H1 (cell line): ENCODE results near the gene METTL14. TPM values are rescaled to one million over a fixed set of nuclear protein-coding genes. Genes with fewer than 3 reads are reported as not detected.

Source experiments
- CTCF ChIA-PET: fragments of 300-600 bp; sonication (Branson Sonifier 250); formaldehyde crosslinking; loops from one replicate; lab custom pipeline; 2021; ENCODE audit not compliant: partially characterized antibody; lab: Charles Lee
- POLR2A ChIA-PET: fragments of 300-600 bp; sonication (Branson Sonifier 250); formaldehyde crosslinking; loops from one replicate; lab custom pipeline; 2021; ENCODE audit warnings: inconsistent platforms; ENCODE audit not compliant: partially characterized antibody; lab: Charles Lee
- DNase-seq, 2 experiments: peaks; one replicate each; pipeline versions ENCODE4 v3.0.0 to v3.0.0-alpha.2; 2010 to 2022; ENCODE audit warnings: low spot score in 2 of 2, low read depth in 1 of 2, mixed read lengths in 1 of 2
- FAIRE-seq: peaks from 2 replicates; lab custom pipeline; 2011; peaks lifted over from hg19 to GRCh38; lab: Jason Lieb, UNC
- H2AFZ ChIP-seq: 2 replicates; pipeline ENCODE4 v1.8.1; 2012; ENCODE audit warnings: low read length, inconsistent platforms
- H2AK5ac ChIP-seq: 2 replicates; pipeline ENCODE4 v1.6.1; 2013; ENCODE audit warnings: low read depth, low read length
- H2BK120ac ChIP-seq: replicated peaks from 2 replicates; pipeline ENCODE3; 2013; ENCODE audit warnings: low read depth, low read length, inconsistent platforms
- H2BK12ac ChIP-seq: 2 replicates; pipeline ENCODE4 v1.6.1; 2013; ENCODE audit warnings: low read depth, low read length
- H2BK15ac ChIP-seq: 2 replicates; pipeline ENCODE4 v1.6.1; 2013; ENCODE audit warnings: low read length
- H2BK20ac ChIP-seq: 2 replicates; pipeline ENCODE4 v1.6.1; 2013; ENCODE audit warnings: low read length
- H2BK5ac ChIP-seq: 2 replicates; pipeline ENCODE4 v1.6.1; 2013; ENCODE audit warnings: low read depth, low read length
- H3K14ac ChIP-seq: 2 replicates; pipeline ENCODE4 v1.6.1; 2013; ENCODE audit warnings: inconsistent platforms; ENCODE audit not compliant: insufficient read length
- H3K18ac ChIP-seq: 2 replicates; pipeline ENCODE4 v1.6.1; 2013; ENCODE audit warnings: low read length; ENCODE audit errors: extremely low read depth
- H3K23ac ChIP-seq: 2 replicates; pipeline ENCODE4 v1.6.1; 2013; ENCODE audit warnings: inconsistent platforms; ENCODE audit not compliant: insufficient read length
- H3K23me2 ChIP-seq: 2 replicates; pipeline ENCODE4 v1.6.1; 2013; ENCODE audit warnings: low read depth, low read length
- H3K27ac ChIP-seq: 2 replicates; pipeline ENCODE4 v1.6.1; 2011; ENCODE audit warnings: low read depth, low read length, inconsistent platforms
- H3K27me3 ChIP-seq, 4 experiments: replicated peaks in 1 of 4; 1 replicate in 1 of 4; 2 replicates in 3 of 4; pipeline versions ENCODE4 v1.6.1 to v1.8.1; 2011 to 2013; ENCODE audit warnings: low read length in 3 of 4, mild to moderate bottlenecking in 3 of 4, inconsistent platforms in 2 of 4, mixed read lengths in 2 of 4, moderate library complexity in 1 of 4; ENCODE audit not compliant: control insufficient read depth in 3 of 4, insufficient read depth in 3 of 4; ENCODE audit errors: extremely low read depth in 1 of 4
- H3K36me3 ChIP-seq, 4 experiments: 2 replicates each; pipeline versions ENCODE4 v1.6.1 to v1.8.1; 2011 to 2013; ENCODE audit warnings: mild to moderate bottlenecking in 4 of 4, low read length in 3 of 4, moderate library complexity in 2 of 4, control low read depth in 1 of 4, inconsistent platforms in 1 of 4; ENCODE audit not compliant: insufficient read depth in 4 of 4, control insufficient read depth in 2 of 4
- H3K4ac ChIP-seq: replicated peaks from 2 replicates; pipeline ENCODE3; 2013; ENCODE audit warnings: low read length, low read depth, mixed read lengths, inconsistent platforms; ENCODE audit not compliant: insufficient read length
- H3K4me1 ChIP-seq, 4 experiments: replicated peaks in 1 of 4; 1 replicate in 1 of 4; 2 replicates in 3 of 4; pipeline versions ENCODE4 v1.6.1 to v1.8.1; 2011 to 2013; ENCODE audit warnings: low read length in 3 of 4, inconsistent platforms in 2 of 4, mixed read lengths in 1 of 4; ENCODE audit not compliant: insufficient read depth in 4 of 4, control insufficient read depth in 3 of 4
- H3K4me2 ChIP-seq, 2 experiments: 2 replicates each; pipeline versions ENCODE4 v1.6.1 to v1.8.1; 2011 to 2013; ENCODE audit warnings: low read depth in 2 of 2, low read length in 2 of 2, control low read depth in 1 of 2, inconsistent platforms in 1 of 2, mild to moderate bottlenecking in 1 of 2; ENCODE audit not compliant: insufficient read depth in 1 of 2
- H3K4me3 ChIP-seq, 4 experiments: fragments of 200-600, 300-600 bp in 1 of 4; sonication (generic), shearing (Covaris generic), sonication (Bioruptor Twin) in 1 of 4; 2 replicates each; pipeline versions ENCODE4 v1.5.1 to v1.8.1; 2011 to 2016; ENCODE audit warnings: low read length in 4 of 4, low read depth in 3 of 4, control low read depth in 2 of 4, inconsistent platforms in 2 of 4, mild to moderate bottlenecking in 2 of 4, mixed read lengths in 1 of 4, moderate library complexity in 1 of 4; ENCODE audit not compliant: insufficient read depth in 2 of 4; ENCODE audit errors: extremely low read depth in 1 of 4
- H3K56ac ChIP-seq: replicated peaks from 2 replicates; pipeline ENCODE3; 2013; ENCODE audit warnings: low read depth, mild to moderate bottlenecking, mixed read lengths, low read length, inconsistent platforms; ENCODE audit not compliant: insufficient read length
- H3K79me1 ChIP-seq: 2 replicates; pipeline ENCODE4 v1.6.1; 2013; ENCODE audit warnings: low read depth, low read length, control low read depth
- H3K79me2 ChIP-seq, 2 experiments: 2 replicates each; pipeline versions ENCODE4 v1.6.1 to v1.8.1; 2012 to 2013; ENCODE audit warnings: low read length in 2 of 2, mild to moderate bottlenecking in 2 of 2, inconsistent platforms in 1 of 2; ENCODE audit not compliant: insufficient read depth in 2 of 2, control insufficient read depth in 1 of 2
- H3K9ac ChIP-seq, 4 experiments: replicated peaks in 1 of 4; 1 replicate in 1 of 4; 2 replicates in 3 of 4; pipeline versions ENCODE4 v1.6.1 to v1.8.1; 2011 to 2013; ENCODE audit warnings: low read depth in 3 of 4, low read length in 3 of 4, control low read depth in 2 of 4, mild to moderate bottlenecking in 2 of 4, moderate library complexity in 2 of 4, inconsistent platforms in 1 of 4; ENCODE audit errors: extremely low read depth in 1 of 4
- H3K9me3 ChIP-seq, 2 experiments: 2 replicates each; pipeline versions ENCODE4 v1.6.1 to v1.8.1; 2012 to 2013; ENCODE audit warnings: mild to moderate bottlenecking in 2 of 2, moderate library complexity in 2 of 2, control low read depth in 1 of 2, inconsistent platforms in 1 of 2, low read depth in 1 of 2, low read length in 1 of 2, mixed read lengths in 1 of 2; ENCODE audit not compliant: insufficient read depth in 2 of 2
- H4K20me1 ChIP-seq, 2 experiments: replicated peaks in 1 of 2; 2 replicates each; pipeline versions ENCODE3 to v1.8.1; 2011 to 2013; ENCODE audit warnings: inconsistent platforms in 2 of 2, low read length in 2 of 2, mild to moderate bottlenecking in 1 of 2; ENCODE audit not compliant: insufficient read depth in 2 of 2, control insufficient read depth in 1 of 2
- H4K5ac ChIP-seq: 2 replicates; pipeline ENCODE4 v1.6.1; 2013; ENCODE audit warnings: low read length, low read depth, mixed read lengths, inconsistent platforms; ENCODE audit not compliant: insufficient read length
- H4K8ac ChIP-seq: 2 replicates; pipeline ENCODE4 v1.8.0; 2013; ENCODE audit warnings: mild to moderate bottlenecking, moderate library complexity, low read length, inconsistent platforms; ENCODE audit not compliant: insufficient read depth; ENCODE audit errors: extremely low read depth
- H4K91ac ChIP-seq: replicated peaks from 2 replicates; pipeline ENCODE3; 2013; ENCODE audit warnings: low read length, mixed read lengths, inconsistent platforms; ENCODE audit not compliant: insufficient read length
- CBX5 ChIP-seq: fragments of 300-800, 300-1000 bp; sonication (generic); IDR thresholded peaks from 2 replicates; pipeline ENCODE4 v1.7.1; 2016; ENCODE audit warnings: antibody characterized with exemption, low read length, low read depth
- EP300 ChIP-seq, 2 experiments: IDR thresholded peaks; 1 replicate in 1 of 2; 2 replicates in 1 of 2; pipeline ENCODE4 v1.6.1; 2011 to 2012; ENCODE audit warnings: low read depth in 2 of 2, low read length in 2 of 2, mild to moderate bottlenecking in 2 of 2, borderline replicate concordance in 1 of 2, inconsistent platforms in 1 of 2, moderate library complexity in 1 of 2
- HDAC2 ChIP-seq, 2 experiments: fragments of 300-600 bp in 1 of 2; sonication (generic) in 1 of 2; IDR thresholded peaks; 2 replicates each; pipeline ENCODE4 v1.6.1; 2011 to 2012; ENCODE audit warnings: low read depth in 2 of 2, low read length in 2 of 2, mild to moderate bottlenecking in 2 of 2, moderate library complexity in 2 of 2, borderline replicate concordance in 1 of 2, inconsistent platforms in 1 of 2
- PHF8 ChIP-seq: fragments of 200-600 bp; sonication (generic); conservative IDR thresholded peaks from 2 replicates; pipeline ENCODE4 v1.7.1; 2012; ENCODE audit warnings: low read depth, mild to moderate bottlenecking, inconsistent platforms, low read length, moderate library complexity
- ZNF274 ChIP-seq: IDR thresholded peaks from 2 replicates; pipeline ENCODE4 v1.7.0; 2012; ENCODE audit warnings: low read length, borderline replicate concordance; ENCODE audit errors: extremely low read depth
- WGBS, 2 experiments: shearing (Covaris generic) in 1 of 2; methylation state at CpG; one replicate each; pipeline versions ENCODE4 v1.1.6 to v1.1.7; 2013 to 2015; ENCODE audit warnings: low lambda C conversion rate in 2 of 2, mixed read lengths in 2 of 2, inconsistent platforms in 1 of 2, low coverage in 1 of 2, missing lambda C conversion rate in 1 of 2; ENCODE audit not compliant: insufficient replicate concordance in 2 of 2, insufficient coverage in 1 of 2, insufficient read length in 1 of 2; ENCODE audit errors: extremely low coverage in 1 of 2, missing lambda C conversion rate in 1 of 2; 5-methylcytosine and 5-hydroxymethylcytosine counted together
- polyA plus RNA-seq, 7 experiments: library from polyadenylated mRNA; depleted of rRNA in 3 of 7; stranded (reverse) in 5 of 7; unstranded in 2 of 7; fragments of >200 nt in 5 of 7; fragments of 200-250 nt in 2 of 7; gene quantifications; 1 replicate in 5 of 7; 2 replicates in 1 of 7; 4 replicates in 1 of 7; pipeline versions ENCODE4 v1.2.1 to v1.2.3, GENCODE V29; 2011 to 2013; ENCODE audit warnings: missing spikeins in 2 of 7, mixed read lengths in 2 of 7
- total RNA-seq: library from RNA; stranded (reverse); fragmentation: NEBNext Ultra II Directional; extraction: Animal tissue kit (Norgen Biotek cat#: 25700); gene quantifications from 2 replicates; pipeline ENCODE4 v1.2.1, GENCODE V29; 2021
- TF ChIP-seq, protein P1 (sequence below): IDR thresholded peaks from 2 replicates; pipeline ENCODE4 v1.6.1; 2012; ENCODE audit warnings: low read length, inconsistent platforms

Gene METTL14
- total and polyA plus RNA-seq, 2 of the 8 experiments (the other 6 are each of a cell fraction or from before 2014, with no cell fraction given): 8.8 to 57.3 TPM

DNA sequence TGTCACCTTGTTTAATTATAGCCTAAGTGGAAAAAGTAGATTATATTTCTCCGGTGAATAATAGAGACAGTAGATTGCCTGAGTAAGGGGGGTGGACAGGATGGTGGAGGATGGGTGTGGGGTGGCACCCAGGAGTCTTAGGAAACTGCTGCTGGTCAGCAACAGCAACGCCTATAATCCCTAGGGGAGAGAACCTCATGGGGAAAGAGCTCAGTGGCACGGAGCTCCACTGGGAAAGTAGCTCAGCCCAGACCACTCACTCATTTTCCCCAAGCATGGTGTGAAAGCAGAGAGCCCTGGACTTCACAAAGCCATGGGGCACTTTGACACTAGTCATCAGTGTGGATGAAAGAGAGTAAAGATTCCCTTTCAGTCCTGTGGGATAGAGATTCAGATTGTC, 31.1 kb downstream of the METTL14 start:
- POLR2A ChIA-PET: interaction anchor here (0.5 kb wide), 1 partner anchor 24 kb away, joined by 3 read pairs; no protein-coding TSS in a partner anchor
- no peak for DNase-seq
- TF ChIP-seq PHF8 (no peak), HDAC2 (IDR thresholded peaks at IDR 0.05; ENCODE audit: borderline replicate concordance in 1 of 2, low read depth in 2 of 2, low read length in 2 of 2) (no peak), ZNF274 (no peak), EP300 (IDR thresholded peaks at IDR 0.05; ENCODE audit: borderline replicate concordance in 1 of 2, low read depth in 2 of 2, low read length in 2 of 2) (no peak), CBX5 (no peak)
- TF ChIP-seq, protein P1, sequence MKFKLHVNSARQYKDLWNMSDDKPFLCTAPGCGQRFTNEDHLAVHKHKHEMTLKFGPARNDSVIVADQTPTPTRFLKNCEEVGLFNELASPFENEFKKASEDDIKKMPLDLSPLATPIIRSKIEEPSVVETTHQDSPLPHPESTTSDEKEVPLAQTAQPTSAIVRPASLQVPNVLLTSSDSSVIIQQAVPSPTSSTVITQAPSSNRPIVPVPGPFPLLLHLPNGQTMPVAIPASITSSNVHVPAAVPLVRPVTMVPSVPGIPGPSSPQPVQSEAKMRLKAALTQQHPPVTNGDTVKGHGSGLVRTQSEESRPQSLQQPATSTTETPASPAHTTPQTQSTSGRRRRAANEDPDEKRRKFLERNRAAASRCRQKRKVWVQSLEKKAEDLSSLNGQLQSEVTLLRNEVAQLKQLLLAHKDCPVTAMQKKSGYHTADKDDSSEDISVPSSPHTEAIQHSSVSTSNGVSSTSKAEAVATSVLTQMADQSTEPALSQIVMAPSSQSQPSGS: no peak

More for the DNA sequence above, 31.1 kb downstream of the METTL14 start:
- Histone ChIP-seq H3K4me1 (no peaks in the 10 kb centered on the region), H3K36me3 (peaks cover 0 to 4% (median 1%) of the 10 kb centered on the region in 4 experiments; a peak in 1 of 8 replicates), H3K4ac (no peak overlapping the region), H3K4me2 (no peak overlapping the region), H3K14ac (no peak overlapping the region), H3K79me2 (no peaks in the 10 kb centered on the region), H3K18ac (no peak overlapping the region), H2BK20ac (no peak overlapping the region), H3K56ac (no peak overlapping the region), H3K23ac (no peak overlapping the region), H4K8ac (no peak overlapping the region), H2BK120ac (no peak overlapping the region), H2AFZ (no peak overlapping the region), H4K5ac (no peak overlapping the region), H2BK15ac (no peak overlapping the region), H3K9ac (no peak overlapping the region), H3K27ac (no peak overlapping the region), H2AK5ac (no peak overlapping the region), H3K4me3 (no peak overlapping the region), H2BK5ac (no peak overlapping the region), H4K91ac (no peak overlapping the region), H3K23me2 (no peaks in the 10 kb centered on the region), H2BK12ac (no peak overlapping the region), H3K27me3 (no peaks in the 10 kb centered on the region), H3K9me3 (no peaks in the 10 kb centered on the region), H4K20me1 (peaks cover 0 to 2% of the 10 kb centered on the region in 2 experiments), H3K79me1 (no peaks in the 10 kb centered on the region)
- CTCF ChIA-PET: interaction anchor here (0.6 to 1.6 kb wide), 3 partner anchors 25 to 108 kb away, joined by 3 to 6 read pairs (median 3); no protein-coding TSS in a partner anchor
- WGBS, 2 experiments: 90% methylated on average over 3 of the region's 3 CpGs; no CpG with 5 or more reads in 1 of the 2 experiments
- no peak for FAIRE-seq
